Gastroesophageal sphincter (tissue), 4 donors: ENCODE data around the gene SETMAR. TPM values are rescaled to one million over a fixed set of nuclear protein-coding genes. Genes with fewer than 3 reads are reported as not detected.
A peak's percentile ranks its signal among the peaks of the same experiment; 100 is the strongest.

Source experiments
- ATAC-seq: fragments of 150-250 bp; one replicate; pipeline ENCODE4 v1.9.1; 2016; ENCODE audit warnings: mild to moderate bottlenecking, moderate library complexity
- H3K27ac ChIP-seq, 4 donors: fragments of 200-600 bp; sonication (generic) in 3 of 4; 1 replicate in 3 of 4; 2 replicates in 1 of 4; pipeline ENCODE4 v1.5.1; 2016 to 2019
- H3K27me3 ChIP-seq: fragments of 200-600 bp; sonication (generic); one replicate; pipeline ENCODE4 v1.5.1; 2019
- H3K36me3 ChIP-seq, 2 donors: fragments of 200-600 bp; sonication (generic); one replicate each; pipeline ENCODE4 v1.5.1; 2019; ENCODE audit warnings: control low read depth in 1 of 2
- H3K4me1 ChIP-seq, 3 donors: fragments of 200-600 bp; sonication (generic); 1 replicate in 2 of 3; 2 replicates in 1 of 3; pipeline ENCODE4 v1.5.1; 2016 to 2019; ENCODE audit warnings: control low read depth in 2 of 3
- H3K4me3 ChIP-seq, 2 donors: fragments of 200-600 bp; sonication (generic); one replicate each; pipeline ENCODE4 v1.5.1; 2019; ENCODE audit warnings: mild to moderate bottlenecking in 1 of 2, moderate library complexity in 1 of 2
- H3K9me3 ChIP-seq, 3 donors: fragments of 200-600 bp; sonication (generic); one replicate each; pipeline ENCODE4 v1.5.1; 2017 to 2019; ENCODE audit warnings: control low read depth in 2 of 3
- EP300 ChIP-seq: sonication (generic); formaldehyde crosslinking; IDR thresholded peaks from one replicate; pipeline ENCODE4 v1.6.1; 2017; ENCODE audit warnings: antibody characterized with exemption, mild to moderate bottlenecking
- POLR2A ChIP-seq, 2 donors: fragments of 450-650 bp; IDR thresholded peaks; one replicate each; pipeline ENCODE4 v1.6.1; 2017; ENCODE audit warnings: antibody characterized with exemption in 2 of 2, mild to moderate bottlenecking in 2 of 2, moderate library complexity in 1 of 2
- POLR2AphosphoS5 ChIP-seq: sonication (generic); formaldehyde crosslinking; IDR thresholded peaks from one replicate; pipeline ENCODE4 v1.6.1; 2017; ENCODE audit warnings: antibody characterized with exemption
- WGBS, 2 donors: methylation state at CpG; one replicate each; pipeline ENCODE4 v1.1.5; 2018; ENCODE audit warnings: low coverage in 1 of 2; 5-methylcytosine and 5-hydroxymethylcytosine counted together
- total RNA-seq, 4 donors: library from RNA; depleted of rRNA; stranded (reverse); fragments of >200 nt; gene quantifications; one replicate each; pipeline ENCODE4 v1.1.0, GENCODE V29; 2016
- TF ChIP-seq, protein P1 (sequence below), 4 experiments: fragments of 200-600 bp in 2 of 4; fragments of 450-650 bp in 2 of 4; sonication (generic) in 1 of 4; IDR thresholded peaks; one replicate each; pipeline ENCODE4 v1.5.1; 2017 to 2019; ENCODE audit warnings: antibody characterized with exemption in 4 of 4, mild to moderate bottlenecking in 2 of 4, moderate library complexity in 2 of 4

Gene SETMAR
- total RNA-seq, 4 donors from 2014 or later: 24.4 to 43.4 (median 26.8) TPM

DNA sequence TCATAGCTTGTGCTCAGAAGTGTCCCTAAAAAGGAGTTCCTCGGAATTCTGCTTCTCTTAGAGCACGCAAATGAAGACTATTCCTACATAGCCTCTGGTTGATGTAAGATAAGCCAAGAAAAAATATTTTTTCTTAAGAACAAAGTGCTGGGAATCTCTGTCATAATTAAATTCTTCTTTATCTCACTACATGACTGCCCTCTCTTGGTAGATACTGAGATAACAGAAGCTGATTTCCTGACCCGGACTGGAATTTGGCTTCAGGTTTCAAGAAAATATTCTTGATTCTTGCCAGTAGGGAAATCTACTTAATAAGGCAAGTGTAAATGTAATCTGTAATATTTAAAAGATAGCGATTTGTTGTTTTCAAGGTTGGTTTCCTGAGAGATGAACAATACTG lies 31.3 kb upstream of the SETMAR start:
- WGBS, 2 donors: 6 to 21% methylated on average over 4 of the region's 4 CpGs
- H3K27me3 ChIP-seq: no peaks in the 10 kb centered on the region
- ATAC-seq: no peak
- H3K4me1 ChIP-seq: peaks cover 0 to 11% (median 0%) of the 10 kb centered on the region in 3 donors
- no peaks in the 10 kb centered on the region for H3K36me3 ChIP-seq
- peak overlapping the region in 1 of 4 donors; percentile 33 for H3K27ac ChIP-seq
- TF ChIP-seq, protein P1, sequence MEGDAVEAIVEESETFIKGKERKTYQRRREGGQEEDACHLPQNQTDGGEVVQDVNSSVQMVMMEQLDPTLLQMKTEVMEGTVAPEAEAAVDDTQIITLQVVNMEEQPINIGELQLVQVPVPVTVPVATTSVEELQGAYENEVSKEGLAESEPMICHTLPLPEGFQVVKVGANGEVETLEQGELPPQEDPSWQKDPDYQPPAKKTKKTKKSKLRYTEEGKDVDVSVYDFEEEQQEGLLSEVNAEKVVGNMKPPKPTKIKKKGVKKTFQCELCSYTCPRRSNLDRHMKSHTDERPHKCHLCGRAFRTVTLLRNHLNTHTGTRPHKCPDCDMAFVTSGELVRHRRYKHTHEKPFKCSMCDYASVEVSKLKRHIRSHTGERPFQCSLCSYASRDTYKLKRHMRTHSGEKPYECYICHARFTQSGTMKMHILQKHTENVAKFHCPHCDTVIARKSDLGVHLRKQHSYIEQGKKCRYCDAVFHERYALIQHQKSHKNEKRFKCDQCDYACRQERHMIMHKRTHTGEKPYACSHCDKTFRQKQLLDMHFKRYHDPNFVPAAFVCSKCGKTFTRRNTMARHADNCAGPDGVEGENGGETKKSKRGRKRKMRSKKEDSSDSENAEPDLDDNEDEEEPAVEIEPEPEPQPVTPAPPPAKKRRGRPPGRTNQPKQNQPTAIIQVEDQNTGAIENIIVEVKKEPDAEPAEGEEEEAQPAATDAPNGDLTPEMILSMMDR (IDR thresholded peaks at IDR 0.05): peak; percentile 29 to 57 (median 50)
- TF ChIP-seq EP300: no peak
- no peaks in the 10 kb centered on the region for H3K9me3 ChIP-seq
- H3K4me3 ChIP-seq: no peak overlapping the region

DNA sequence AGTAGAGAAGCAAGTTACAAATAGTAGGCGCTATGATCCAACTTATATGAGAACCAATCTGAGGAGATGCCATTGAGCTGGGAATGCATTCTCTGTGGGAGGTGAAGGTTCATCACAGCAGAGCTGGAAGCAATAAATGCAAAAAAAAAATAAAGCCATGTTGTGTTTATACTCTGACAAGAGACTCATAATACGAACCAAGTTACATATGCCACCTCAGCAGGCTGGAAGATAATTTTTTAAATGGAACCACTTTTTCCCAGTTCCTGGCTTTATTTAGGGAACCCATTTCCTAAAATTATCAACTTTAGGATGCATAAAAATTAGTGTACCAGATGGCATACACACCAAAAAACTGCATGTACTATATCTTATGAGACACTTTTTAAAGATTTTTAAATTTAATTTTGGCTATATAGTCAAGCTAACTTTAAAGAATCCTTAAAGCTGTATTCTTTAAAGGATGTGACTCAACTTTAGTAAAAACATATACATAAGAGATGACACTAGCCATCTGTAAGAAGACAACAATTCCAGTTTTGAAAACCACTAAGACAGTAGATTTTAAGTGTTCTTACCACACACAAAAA lies 23.6 kb upstream of the SETMAR start:
- Histone ChIP-seq H3K36me3 (no peaks in the 10 kb centered on the region), H3K9me3 (no peaks in the 10 kb centered on the region), H3K4me3 (no peak overlapping the region), H3K27me3 (no peaks in the 10 kb centered on the region), H3K27ac (no peak overlapping the region), H3K4me1 (no peaks in the 10 kb centered on the region)
- ATAC-seq: no peak
- WGBS, 2 donors: 85 to 93% methylated on average over 2 of the region's 2 CpGs
- TF ChIP-seq, protein P1 (IDR thresholded peaks at IDR 0.05): no peak
- TF ChIP-seq POLR2A (IDR thresholded peaks at IDR 0.05): no peak
- TF ChIP-seq POLR2AphosphoS5: no peak
- no peak for TF ChIP-seq EP300

DNA sequence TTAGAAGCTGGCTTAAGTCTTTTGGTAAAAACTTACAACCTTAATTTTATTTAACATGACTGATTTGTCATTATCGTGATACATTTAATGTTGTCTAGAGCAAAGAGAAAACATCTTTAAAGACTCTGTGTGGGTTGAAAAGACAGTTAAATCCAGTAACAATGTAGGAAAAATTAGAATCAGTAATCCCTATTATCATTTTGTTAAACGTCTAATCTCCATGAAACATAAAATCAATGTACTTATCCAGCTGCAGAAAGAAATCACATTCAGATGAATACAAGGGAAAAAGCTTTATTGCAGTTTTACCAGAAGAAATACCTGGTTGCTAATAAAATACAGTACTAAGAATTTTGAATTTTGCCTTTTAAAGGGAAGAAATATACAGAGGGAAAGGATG lies 21.2 kb upstream of the SETMAR start:
- no peak for TF ChIP-seq POLR2AphosphoS5

DNA sequence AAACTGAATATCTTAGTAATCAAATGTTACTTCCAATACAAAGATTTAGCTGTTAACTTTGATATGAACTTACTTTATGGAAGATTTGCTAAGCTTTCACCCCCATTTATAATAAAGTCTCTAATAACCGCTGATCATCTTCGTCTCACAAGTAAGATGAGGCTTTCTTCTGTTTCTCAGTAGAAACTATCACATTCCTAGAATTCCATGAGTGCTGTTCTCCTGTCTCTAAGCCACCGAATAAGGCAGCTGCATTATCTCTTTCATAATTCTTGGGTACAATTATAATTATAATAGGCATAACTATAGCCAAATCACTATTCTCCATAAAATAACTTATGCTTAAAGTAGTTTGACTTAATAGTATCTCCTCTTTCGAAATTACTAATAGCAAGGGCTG lies 18.3 kb upstream of the SETMAR start:
- Histone ChIP-seq H3K27me3 (no peaks in the 10 kb centered on the region), H3K27ac (no peak overlapping the region), H3K36me3 (no peaks in the 10 kb centered on the region), H3K9me3 (no peaks in the 10 kb centered on the region), H3K4me1 (no peaks in the 10 kb centered on the region), H3K4me3 (no peak overlapping the region)
- no peak for ATAC-seq
- TF ChIP-seq EP300 (no peak), POLR2A (IDR thresholded peaks at IDR 0.05) (no peak), POLR2AphosphoS5 (no peak)
- TF ChIP-seq, protein P1 (IDR thresholded peaks at IDR 0.05): no peak
- 50 to 59% methylated on average over 4 of the region's 4 CpGs for WGBS, 2 donors

More for the DNA sequence above, 21.2 kb upstream of the SETMAR start:
- no peak for ATAC-seq
- H3K4me1 ChIP-seq: no peaks in the 10 kb centered on the region
- WGBS, 2 donors: 38 to 56% methylated on average over 2 of the region's 2 CpGs
- H3K27me3 ChIP-seq: no peaks in the 10 kb centered on the region
- H3K9me3 ChIP-seq: no peaks in the 10 kb centered on the region
- H3K4me3 ChIP-seq: no peak overlapping the region
- H3K27ac ChIP-seq: no peak overlapping the region
- H3K36me3 ChIP-seq: no peaks in the 10 kb centered on the region

DNA sequence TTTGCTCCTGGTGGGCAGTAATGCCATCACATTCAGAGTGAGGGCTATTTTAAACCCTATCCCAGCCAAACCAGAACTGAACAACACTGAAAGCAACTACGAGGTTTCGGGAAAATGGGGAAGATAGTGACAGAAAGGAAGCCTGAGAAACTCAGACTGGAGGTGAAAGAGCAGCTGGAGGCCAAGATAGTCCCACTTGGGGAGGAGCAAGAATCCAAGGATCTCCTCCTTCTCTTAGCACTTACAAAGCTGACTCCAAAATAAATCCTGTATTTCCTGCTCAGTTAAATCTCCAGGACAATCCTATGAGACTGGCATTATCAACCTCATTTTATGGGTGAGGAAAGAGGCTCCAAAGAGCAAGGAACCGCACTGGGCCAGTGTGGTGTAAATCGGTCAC lies 14.1 kb upstream of the SETMAR start:
- no peak for ATAC-seq
- WGBS, 2 donors: 88 to 93% methylated on average over 2 to 4 of the region's 4 CpGs
- Histone ChIP-seq H3K36me3 (no peaks in the 10 kb centered on the region), H3K27ac (no peak overlapping the region), H3K27me3 (no peaks in the 10 kb centered on the region), H3K9me3 (no peaks in the 10 kb centered on the region), H3K4me3 (no peak overlapping the region), H3K4me1 (peaks cover 0 to 4% (median 0%) of the 10 kb centered on the region in 3 donors)
- TF ChIP-seq POLR2AphosphoS5 (no peak), EP300 (no peak), POLR2A (IDR thresholded peaks at IDR 0.05) (no peak)
- TF ChIP-seq, protein P1 (IDR thresholded peaks at IDR 0.05): no peak
